Measurements from ENCODE around the gene PAF1. TPM values are rescaled to one million over a fixed set of nuclear protein-coding genes. Genes with fewer than 3 reads are reported as not detected.

Gene PAF1
- total and polyA plus RNA-seq, 2 of the 13 experiments (the other 11 are each of a cell fraction or from before 2014, with no cell fraction given), result 30.2 to 31.1 TPM

DNA sequence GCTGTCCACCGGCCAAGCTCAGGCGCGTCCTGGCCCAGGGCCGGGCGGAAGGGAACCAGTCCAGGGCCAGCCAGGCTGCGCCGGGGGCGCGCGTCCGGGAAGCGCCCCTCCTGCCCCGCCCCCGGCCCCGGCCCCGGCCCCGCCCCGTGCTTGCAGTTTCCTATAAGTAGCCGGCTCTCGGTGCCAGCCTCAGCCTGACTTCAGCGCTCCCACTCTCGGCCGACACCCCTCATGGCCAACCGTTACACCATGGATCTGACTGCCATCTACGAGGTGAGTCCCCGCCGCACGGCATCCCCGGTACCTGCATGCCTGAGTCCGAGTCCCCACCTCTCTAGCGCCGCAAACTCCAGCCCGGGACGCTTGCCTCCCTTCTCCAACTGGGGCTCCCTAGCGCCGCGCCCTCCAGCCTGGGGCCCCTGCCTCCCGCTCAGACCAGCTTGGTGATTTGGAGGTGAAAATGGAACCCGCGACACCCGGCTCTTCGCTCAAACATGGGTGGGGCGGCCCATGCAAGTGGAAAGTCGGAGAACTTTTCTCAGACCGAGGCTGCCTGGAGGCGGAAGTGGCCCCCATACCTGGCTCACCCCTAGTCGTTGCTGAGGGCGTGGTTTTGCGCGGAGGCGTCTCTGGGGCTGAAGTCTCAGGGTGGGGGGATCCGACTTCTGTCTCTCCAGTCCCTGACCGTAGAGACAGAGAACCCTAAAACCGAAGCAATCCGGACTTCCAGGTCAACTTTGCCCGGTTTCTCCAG lies 15.9 kb upstream of the PAF1 start, which contains the start of gene ZFP36 (continued):
- TF ChIP-seq TOPORS (CRISPR knock-in tag; IDR thresholded peaks at IDR 0.05) (no peak), CAMTA2 (CRISPR knock-in tag; IDR thresholded peaks at IDR 0.05; ENCODE audit: borderline replicate concordance) (0 out of 2 replicates have a peak, but pooled peaks have one; percentile 26), ESRRA (CRISPR knock-in tag; IDR thresholded peaks at IDR 0.05; ENCODE audit: low read depth) (0 out of 2 replicates have a peak, but pooled peaks have one; percentile 13), MZF1 (CRISPR knock-in tag; IDR thresholded peaks at IDR 0.05; ENCODE audit: borderline replicate concordance) (0 out of 2 replicates have a peak, but pooled peaks have one; percentile 25)
- TF ChIP-seq, protein P1, sequence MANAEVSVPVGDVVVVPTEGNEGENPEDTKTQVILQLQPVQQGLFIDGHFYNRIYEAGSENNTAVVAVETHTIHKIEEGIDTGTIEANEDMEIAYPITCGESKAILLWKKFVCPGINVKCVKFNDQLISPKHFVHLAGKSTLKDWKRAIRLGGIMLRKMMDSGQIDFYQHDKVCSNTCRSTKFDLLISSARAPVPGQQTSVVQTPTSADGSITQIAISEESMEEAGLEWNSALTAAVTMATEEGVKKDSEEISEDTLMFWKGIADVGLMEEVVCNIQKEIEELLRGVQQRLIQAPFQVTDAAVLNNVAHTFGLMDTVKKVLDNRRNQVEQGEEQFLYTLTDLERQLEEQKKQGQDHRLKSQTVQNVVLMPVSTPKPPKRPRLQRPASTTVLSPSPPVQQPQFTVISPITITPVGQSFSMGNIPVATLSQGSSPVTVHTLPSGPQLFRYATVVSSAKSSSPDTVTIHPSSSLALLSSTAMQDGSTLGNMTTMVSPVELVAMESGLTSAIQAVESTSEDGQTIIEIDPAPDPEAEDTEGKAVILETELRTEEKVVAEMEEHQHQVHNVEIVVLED (CRISPR knock-in tag; IDR thresholded peaks at IDR 0.05; ENCODE audit: borderline replicate concordance), result 0 out of 2 replicates have a peak, but pooled peaks have one; percentile 41

DNA sequence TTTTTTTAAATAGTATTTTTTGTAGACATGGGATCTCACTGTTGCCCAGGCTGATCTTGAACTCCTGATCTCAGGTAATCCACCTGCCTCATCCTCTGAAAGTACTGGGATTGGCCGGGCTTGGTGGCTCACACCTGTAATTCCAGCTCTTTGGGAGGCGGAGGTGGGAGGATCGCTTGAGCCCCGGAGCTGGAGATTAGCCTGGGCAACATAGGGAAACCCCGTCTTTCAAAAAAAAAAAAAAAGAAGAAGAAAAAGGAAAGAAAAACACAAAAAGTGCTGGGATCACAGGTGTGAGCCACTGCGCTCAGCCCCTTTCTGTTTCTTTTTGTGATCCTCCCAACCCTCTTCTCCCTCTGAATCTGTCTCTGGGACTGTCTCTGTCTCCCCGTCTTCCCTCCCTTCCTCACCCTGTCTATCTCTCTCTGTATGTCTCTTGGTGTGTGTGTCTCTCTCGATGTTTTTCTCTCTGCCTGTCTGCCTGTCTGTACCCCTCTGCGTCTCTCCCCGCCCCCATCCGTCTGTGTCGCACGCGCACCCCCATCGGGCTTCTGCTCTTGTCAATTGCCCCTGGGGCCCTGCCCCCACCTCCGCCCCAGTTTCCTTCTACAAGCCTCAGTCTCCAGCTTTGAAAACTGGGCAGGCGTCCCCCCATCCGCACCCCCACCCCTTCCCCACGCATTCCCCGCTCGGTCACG lies 15.2 kb upstream of the PAF1 start:
- H3K4me3 ChIP-seq (replicated peaks in 1 of 3; ENCODE audit: insufficient read depth in 1 of 3, low read depth in 2 of 3, low read length in 3 of 3), result peak overlapping the region; percentile 97 to 98 (median 97)
- no peaks in the 10 kb centered on the region for H3K9me3 ChIP-seq (ENCODE audit: low read length)
- H3K4me2 ChIP-seq (ENCODE audit: low read depth, low read length), result peak overlapping the region; percentile 85
- ChIA-PET CTCF (ENCODE audit: low intra/inter-chr PET ratio, low total read pairs) (interaction anchor here (0.8 kb wide), 1 partner anchor 9 kb away, joined by 3 read pairs; no protein-coding TSS in a partner anchor), POLR2A (interaction anchor here (0.6 to 5.8 kb wide), 6 partner anchors 8 to 64 kb away, joined by 3 to 117 read pairs (median 10); partner anchors contain the start of genes MED29, PAF1, RPS16 and SAMD4B)
- no peaks in the 10 kb centered on the region; a peak in 1 of 5 replicates for H3K27me3 ChIP-seq (ENCODE audit: control insufficient read depth in 1 of 2, insufficient read depth in 2 of 2, low read length in 2 of 2)
- ATAC-seq (no peak), DNase-seq (ENCODE audit: low spot score) (no peak), FAIRE-seq (no peak)
- peak overlapping the region; percentile 73 for H3K9ac ChIP-seq (ENCODE audit: insufficient read depth, low read depth, low read length)
- BruUV-seq (replicated peaks), result no TSS peak
- H3K4me1 ChIP-seq (ENCODE audit: insufficient read depth, low read length), result peaks cover 57% of the 10 kb centered on the region
- peaks cover 0 to 3% of the 10 kb centered on the region in 2 experiments; a peak in 1 of 5 replicates for H3K36me3 ChIP-seq (replicated peaks in 1 of 2; ENCODE audit: control insufficient read depth in 1 of 2, insufficient read depth in 2 of 2, low read length in 2 of 2)
- H4K20me1 ChIP-seq (ENCODE audit: insufficient read depth, low read length), result peaks cover 20% of the 10 kb centered on the region; the same call in 1 of the 2 replicates
- 25% methylated on average over 22 of the region's 22 CpGs for WGBS (ENCODE audit: low lambda C conversion rate)
- intact Hi-C loops (cut with micrococcal nuclease; ENCODE audit: unreplicated experiment) (no loop called here), in situ Hi-C loops (cut with HindIII; ENCODE audit: extremely low pct_ligation_motif_present, low pct_unique_long_range_greater_than_20kb) (no loop called here)
- H2AFZ ChIP-seq (ENCODE audit: low read length), result no peak overlapping the region
- peak overlapping the region; percentile 59 for H3K27ac ChIP-seq (ENCODE audit: extremely low read length, insufficient read depth, low read length)
- H3K79me2 ChIP-seq (ENCODE audit: insufficient read depth, low read length), result peaks cover 32% of the 10 kb centered on the region
- TF ChIP-seq ZNF17 (CRISPR knock-in tag; IDR thresholded peaks at IDR 0.05) (no peak), ZSCAN30 (CRISPR knock-in tag; IDR thresholded peaks at IDR 0.05) (no peak), RFX5 (IDR thresholded peaks at IDR 0.05; ENCODE audit: low read depth, low read length) (no peak), TCF12 (IDR thresholded peaks at IDR 0.05) (no peak), TCF12 (CRISPR knock-in tag; IDR thresholded peaks at IDR 0.05) (no peak), NKX3-1 (CRISPR knock-in tag; IDR thresholded peaks at IDR 0.05) (0 out of 2 replicates have a peak, but pooled peaks have one; percentile 5), ZNF501 (CRISPR knock-in tag; IDR thresholded peaks at IDR 0.05) (no peak), ZNF557 (CRISPR knock-in tag; IDR thresholded peaks at IDR 0.05) (no peak), FIP1L1 (IDR thresholded peaks at IDR 0.05; ENCODE audit: borderline replicate concordance, insufficient read depth, low read depth, low read length) (no peak), ZNF569 (CRISPR knock-in tag; IDR thresholded peaks at IDR 0.05; ENCODE audit: borderline replicate concordance) (no peak), NCOA1 (CRISPR knock-in tag; IDR thresholded peaks at IDR 0.05) (no peak)
- TF ChIP-seq, protein P2, sequence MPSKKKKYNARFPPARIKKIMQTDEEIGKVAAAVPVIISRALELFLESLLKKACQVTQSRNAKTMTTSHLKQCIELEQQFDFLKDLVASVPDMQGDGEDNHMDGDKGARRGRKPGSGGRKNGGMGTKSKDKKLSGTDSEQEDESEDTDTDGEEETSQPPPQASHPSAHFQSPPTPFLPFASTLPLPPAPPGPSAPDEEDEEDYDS (CRISPR knock-in tag; IDR thresholded peaks at IDR 0.05), result no peak
- TF ChIP-seq, protein P3, sequence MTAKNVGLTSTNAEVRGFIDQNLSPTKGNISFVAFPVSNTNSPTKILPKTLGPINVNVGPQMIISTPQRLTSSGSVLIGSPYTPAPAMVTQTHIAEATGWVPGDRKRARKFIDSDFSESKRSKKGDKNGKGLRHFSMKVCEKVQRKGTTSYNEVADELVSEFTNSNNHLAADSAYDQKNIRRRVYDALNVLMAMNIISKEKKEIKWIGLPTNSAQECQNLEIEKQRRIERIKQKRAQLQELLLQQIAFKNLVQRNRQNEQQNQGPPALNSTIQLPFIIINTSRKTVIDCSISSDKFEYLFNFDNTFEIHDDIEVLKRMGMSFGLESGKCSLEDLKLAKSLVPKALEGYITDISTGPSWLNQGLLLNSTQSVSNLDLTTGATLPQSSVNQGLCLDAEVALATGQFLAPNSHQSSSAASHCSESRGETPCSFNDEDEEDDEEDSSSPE (CRISPR knock-in tag; IDR thresholded peaks at IDR 0.05), result peak; percentile 6; the same call in 1 of the 2 replicates

Measured in HepG2 (cell line).